Ramos (cell line): Measurements from ENCODE around the gene ANKRD36C.
"Not testable (repeated sequence)": the region's sequence is repeated elsewhere in the genome, so short reads cannot be mapped to it uniquely, and the experiment has no call there.

Experiments used
- in situ Hi-C: fragments of 300-500 bp; cut with MboI; formaldehyde crosslinking; loops from one replicate; pipeline ENCODE4 v1.14.3; 2022; ENCODE audit warnings: low sequenced_read_pairs; ENCODE audit not compliant: unreplicated experiment

The ANKRD36C gene

DNA sequence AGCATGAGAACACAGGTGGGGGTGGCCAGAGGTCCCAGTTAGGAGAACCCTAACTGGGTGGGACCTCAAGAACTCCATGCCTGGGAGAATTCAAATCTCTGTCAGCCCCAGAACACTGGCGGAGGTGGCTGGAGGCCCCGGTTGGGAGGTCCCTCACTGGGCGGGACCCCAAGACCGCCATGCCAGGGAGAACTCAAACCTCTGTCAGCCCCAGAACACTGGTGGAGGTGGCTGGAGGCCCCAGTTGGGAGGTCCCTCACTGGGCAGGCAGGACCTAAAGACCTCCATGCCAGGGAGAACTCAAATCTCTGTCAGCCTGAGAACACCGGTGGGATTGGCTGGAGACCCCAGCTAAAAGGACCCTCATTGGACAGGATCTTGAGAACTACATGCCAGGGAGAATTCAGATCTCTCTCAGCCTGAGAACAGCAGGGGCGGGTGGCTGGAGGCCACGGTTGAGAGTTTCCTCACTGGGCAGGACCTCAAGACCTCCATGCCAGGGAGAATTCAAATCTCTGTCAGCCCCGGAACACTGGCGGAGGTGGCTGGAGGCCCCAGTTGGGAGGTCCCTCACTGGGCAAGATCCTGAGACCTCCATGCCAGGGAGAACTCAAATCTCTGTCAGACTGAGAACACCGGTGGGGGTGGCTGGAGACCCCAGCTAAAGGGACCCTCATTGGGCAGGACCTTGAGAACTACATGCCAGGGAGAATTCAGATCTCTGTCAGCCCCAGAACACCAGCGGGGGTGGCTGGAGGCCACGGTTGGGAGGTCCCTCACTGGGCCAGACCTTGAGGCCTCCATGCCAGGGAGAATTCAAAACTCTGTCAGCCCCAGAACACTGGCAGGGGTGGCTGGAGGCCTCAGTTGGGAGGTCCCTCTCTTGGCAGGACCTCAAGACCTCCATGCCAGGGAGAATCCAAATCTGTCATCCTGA lies 157.3 kb downstream of the ANKRD36C start:
- in situ Hi-C loops, result not testable (repeated sequence)

DNA sequence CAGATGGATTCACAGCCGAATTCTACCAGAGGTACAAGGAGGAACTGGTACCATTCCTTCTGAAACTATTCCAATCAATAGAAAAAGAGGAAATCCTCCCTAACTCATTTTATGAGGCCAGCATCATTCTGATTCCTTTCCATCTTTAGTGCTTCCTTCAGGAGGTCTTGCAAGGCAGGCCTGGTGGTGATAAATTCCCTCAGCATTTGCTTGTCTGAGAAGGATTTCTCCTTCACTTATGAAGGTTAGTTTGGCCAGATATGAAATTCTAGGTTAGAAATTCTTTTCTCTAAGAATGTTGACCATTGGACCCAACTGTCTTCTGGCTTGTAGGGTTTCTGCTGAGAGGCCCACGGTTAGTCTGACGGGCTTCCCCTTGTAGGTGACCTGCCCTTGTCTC lies 167.4 kb downstream of the ANKRD36C start:
- in situ Hi-C loops, result not testable (repeated sequence)

DNA sequence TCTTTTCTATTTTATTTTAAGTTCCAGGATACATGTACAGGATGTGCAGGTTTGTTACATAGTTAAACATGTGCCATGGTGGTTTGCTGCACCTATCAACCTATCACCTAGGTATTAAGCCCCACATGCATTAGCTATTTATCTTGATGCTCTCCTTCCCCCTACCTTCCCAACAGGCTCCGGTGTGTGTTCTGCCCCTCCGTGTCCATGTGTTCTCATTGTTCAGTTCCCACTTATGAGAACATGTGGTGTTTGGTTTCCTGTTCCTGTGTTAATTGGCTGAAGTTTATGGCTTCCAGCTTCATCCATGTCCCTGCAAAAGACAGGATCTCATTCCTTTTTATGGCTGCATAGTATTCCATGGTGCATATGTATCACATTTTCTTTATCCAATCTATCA lies 174.1 kb downstream of the ANKRD36C start:
- in situ Hi-C loops, result not testable (repeated sequence)

DNA sequence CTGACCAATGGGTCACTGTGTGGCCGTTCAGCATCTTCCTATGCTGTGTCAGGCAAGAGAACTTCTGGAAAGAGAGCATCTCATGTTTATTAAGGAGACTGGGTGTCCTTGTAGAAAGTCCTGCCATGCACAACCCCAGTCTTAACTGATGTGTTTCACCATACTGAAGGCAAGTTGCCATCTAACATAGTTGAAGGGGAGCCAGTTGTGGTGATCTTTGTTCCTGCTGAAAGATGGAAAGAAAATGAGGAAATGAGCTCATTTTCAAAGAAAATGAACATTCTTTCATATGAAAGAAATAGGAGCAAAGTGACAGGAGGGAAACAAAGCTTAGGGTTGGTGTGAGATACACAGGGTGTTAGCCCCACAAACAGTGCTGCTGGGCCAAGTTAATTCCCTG lies 178.3 kb downstream of the ANKRD36C start:
- in situ Hi-C loops, result not testable (repeated sequence)

DNA sequence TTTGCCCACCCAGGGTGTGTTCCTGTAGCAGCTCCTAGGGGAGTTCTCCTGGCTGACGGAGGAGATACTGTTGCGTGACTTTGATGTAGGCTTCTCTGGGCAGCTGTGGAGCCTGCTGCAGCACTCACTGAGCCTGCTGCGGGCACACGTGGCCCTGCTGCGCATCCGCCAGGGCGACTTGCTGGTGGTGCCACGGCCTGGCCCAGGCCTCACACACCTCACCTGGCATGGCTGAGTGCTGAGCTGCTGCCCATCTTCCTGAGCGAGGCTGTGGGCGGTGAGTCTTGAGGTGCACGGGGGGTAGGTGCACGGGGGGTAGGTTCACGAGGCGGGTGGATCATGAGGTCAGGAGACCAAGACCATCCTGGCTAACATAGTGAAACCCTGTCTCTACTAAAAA lies 191.7 kb downstream of the ANKRD36C start:
- in situ Hi-C loops, result no loop called here

DNA sequence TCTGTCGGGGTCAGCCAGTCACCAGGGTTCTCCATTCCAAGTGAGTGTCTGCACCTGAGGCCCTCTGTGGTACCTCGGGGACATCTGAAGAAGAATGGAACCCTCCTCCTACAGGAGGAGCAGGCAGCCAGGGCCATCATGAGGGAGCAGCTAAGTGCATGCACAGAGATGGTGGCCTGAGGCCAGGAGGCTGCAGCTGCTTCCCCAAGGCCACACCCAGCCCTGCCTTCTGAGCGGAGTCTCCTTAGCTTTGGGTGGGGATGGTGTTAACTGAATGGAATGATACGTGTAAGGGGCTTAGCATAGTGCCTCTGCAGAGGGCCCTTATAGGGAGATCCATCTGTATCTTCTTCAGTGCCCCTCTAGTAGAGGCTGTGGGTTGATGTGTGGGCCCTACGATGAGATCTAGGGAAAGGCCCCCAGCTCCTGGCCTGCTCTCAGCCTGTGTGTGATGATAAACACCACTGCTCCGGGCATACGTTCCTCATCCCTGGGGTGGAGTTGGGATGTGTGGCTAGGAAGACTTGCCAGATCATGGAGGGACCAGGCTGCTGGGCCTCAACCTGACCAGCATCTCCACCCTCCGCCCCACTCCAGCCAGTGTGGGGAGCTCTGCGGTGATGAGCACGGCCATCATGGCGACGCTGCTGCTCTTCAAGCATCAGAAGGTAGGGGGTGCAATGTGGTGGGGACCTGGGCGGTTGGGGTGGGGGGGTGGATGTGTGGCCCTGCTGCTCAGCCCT lies 192.3 kb downstream of the ANKRD36C start:
- in situ Hi-C loops, result not testable (repeated sequence)

DNA sequence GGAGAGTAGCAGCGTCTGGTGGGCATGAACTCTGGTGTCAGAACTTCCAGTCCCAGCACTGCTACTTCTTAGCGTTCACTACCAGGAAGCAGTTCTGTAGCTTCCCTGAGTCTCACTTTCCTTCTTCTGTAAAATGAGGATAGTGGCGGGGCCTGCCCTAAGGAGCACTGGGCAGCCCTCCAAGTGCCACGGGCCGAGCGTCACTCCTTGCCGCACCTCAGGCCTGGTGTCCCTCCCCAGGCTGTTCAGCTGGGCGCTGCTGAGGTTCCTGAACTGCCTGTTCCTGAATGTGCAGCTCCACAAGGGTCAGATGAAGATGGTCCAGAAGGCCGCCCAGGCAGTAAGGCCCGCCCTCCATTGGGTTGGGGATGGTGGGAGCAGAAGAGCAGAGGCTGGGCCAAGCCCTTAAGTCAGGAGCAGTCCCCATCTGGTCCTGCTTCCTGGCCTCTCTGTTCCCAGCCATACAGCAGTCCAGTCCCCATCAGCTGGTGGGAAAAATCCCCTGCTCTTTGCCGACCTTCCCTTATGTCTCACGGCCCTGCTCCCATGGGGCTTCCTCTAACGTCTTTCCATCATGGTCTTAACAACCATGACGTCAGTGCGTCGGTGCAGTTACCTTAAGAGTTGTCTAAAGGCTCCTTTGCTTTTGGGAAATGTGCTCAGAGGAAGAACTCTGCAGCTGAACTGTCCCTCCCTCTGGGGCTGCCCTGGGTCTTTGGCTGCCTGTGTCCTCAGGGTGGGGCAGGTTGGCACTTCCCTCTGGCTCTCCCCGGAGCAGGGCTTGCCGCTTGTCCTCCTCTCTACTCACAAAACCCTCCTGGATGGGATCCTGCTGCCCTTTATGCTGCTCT lies 195.2 kb downstream of the ANKRD36C start:
- in situ Hi-C loops, result not testable (repeated sequence)

DNA sequence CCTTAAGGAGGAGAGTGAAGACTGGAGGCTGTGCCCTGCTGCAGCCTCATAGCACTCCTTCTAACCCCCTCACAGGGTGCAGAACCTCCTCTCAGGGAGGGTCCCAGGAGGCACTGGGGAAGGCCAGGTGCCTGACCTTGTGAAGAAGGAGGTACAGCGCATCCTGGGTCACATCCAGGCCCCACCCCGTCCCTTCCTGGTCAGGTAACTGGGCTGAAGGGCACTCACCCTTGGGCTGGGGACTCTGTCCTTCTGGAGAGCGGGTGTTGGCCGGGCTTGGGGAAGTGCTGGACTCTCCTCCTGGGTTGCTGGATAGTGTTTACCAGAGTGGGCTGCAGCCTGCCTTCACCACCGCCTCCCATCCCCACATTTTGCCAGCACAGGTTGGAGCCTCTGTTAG lies 197.7 kb downstream of the ANKRD36C start:
- in situ Hi-C loops, result not testable (repeated sequence)

DNA sequence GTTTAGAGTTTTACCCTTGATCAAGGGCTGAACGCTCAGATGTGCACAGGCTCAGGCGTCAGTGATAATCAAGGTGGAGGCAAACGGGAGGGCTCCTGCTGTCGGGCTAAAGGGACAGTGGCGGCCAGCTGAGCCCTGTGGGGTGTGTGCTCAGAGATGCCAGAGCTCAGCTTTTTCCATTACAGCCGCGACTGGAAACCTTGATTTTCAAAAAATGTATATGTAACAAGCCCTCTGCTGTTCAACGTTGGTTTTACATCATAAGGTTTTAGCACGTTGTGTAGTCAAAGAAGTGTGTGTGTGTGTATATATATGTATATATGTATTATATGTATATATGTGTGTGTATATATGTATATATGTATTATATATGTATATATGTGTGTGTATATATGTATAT lies 201.4 kb downstream of the ANKRD36C start:
- in situ Hi-C loops, result not testable (repeated sequence)

DNA sequence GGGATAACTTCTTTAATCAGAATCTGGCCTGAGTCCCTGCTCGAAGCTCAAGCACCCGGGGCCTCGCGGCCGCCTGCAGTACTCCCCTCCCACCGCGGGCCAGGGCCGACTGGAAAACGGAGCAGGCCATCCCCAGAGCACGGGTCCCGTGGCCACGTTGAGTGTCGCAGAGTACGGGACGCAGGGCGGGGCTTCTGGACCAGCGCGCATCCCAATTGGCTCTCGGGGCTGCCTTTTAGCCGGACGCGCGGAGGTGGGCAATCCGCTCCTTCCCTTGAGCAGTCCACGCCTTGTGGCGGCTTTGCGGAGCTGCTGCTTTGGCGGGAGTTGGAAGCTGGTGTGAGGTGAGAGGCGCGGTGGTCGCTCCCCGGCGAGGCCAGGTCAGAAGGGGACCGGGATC lies 202.2 kb downstream of the ANKRD36C start:
- in situ Hi-C loops, result not testable (repeated sequence)

DNA sequence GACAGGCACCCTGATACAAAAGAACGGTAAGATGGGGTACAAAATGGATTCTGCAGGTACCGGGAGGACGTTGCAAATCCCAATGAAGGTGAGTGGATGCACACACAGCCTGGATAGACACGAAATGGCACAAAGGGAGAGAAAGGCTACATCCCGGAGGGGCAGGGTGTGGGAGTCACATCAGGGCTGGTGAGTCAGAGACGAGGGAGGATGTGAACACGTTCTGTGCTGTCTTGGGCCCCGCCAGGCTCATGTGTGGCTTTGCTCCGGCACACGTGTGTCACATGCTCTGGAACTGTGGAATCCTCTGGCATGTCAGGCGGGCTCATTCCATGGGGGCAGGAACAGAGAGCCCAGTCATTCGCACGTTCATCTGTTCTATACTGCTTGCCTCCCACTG lies 203.0 kb downstream of the ANKRD36C start:
- in situ Hi-C loops, result not testable (repeated sequence)
